ENCODE results near the gene HK3. TPM values are rescaled to one million over a fixed set of nuclear protein-coding genes. Genes with fewer than 3 reads are reported as not detected.

Gene HK3
- polyA plus RNA-seq, 1 donor from 2014 or later: 7.8 TPM

- no peak overlapping the region for H3K9ac ChIP-seq (ENCODE audit: low read length)
- H3F3A ChIP-seq (ENCODE audit: insufficient read depth, low read length, poor library complexity, severe bottlenecking): no peaks in the 10 kb centered on the region
- no peaks in the 10 kb centered on the region for H4K20me1 ChIP-seq (ENCODE audit: insufficient read depth)
- no peaks in the 10 kb centered on the region for H3K79me2 ChIP-seq (replicated peaks; ENCODE audit: insufficient read depth, low read length)
- no peak overlapping the region for H3K4me2 ChIP-seq (ENCODE audit: low read length)
- no peak overlapping the region for H2AFZ ChIP-seq (ENCODE audit: low read depth, low read length)
- no peak overlapping the region for H3K27ac ChIP-seq (ENCODE audit: low read length)
- no peaks in the 10 kb centered on the region for H3K9me2 ChIP-seq (ENCODE audit: insufficient read depth, low read length)
- H3K4me3 ChIP-seq (ENCODE audit: low read length): no peak overlapping the region
- TF ChIP-seq MXI1 (conservative IDR thresholded peaks at IDR 0.05; ENCODE audit: poor library complexity, severe bottlenecking) (no peak), POLR2AphosphoS5 (IDR thresholded peaks at IDR 0.05) (no peak), TAF1 (IDR thresholded peaks at IDR 0.05; ENCODE audit: low read depth) (no peak), REST (IDR thresholded peaks at IDR 0.05; ENCODE audit: borderline replicate concordance) (no peak), EP300 (conservative IDR thresholded peaks at IDR 0.05; ENCODE audit: poor library complexity, severe bottlenecking) (no peak), SMC3 (conservative IDR thresholded peaks at IDR 0.05; ENCODE audit: poor library complexity) (no peak), RAD21 (conservative IDR thresholded peaks at IDR 0.05) (no peak), EZH2 (IDR thresholded peaks at IDR 0.05; ENCODE audit: borderline replicate concordance, insufficient read depth, low read length, poor library complexity, severe bottlenecking) (no peak)
- TF ChIP-seq, protein P1, sequence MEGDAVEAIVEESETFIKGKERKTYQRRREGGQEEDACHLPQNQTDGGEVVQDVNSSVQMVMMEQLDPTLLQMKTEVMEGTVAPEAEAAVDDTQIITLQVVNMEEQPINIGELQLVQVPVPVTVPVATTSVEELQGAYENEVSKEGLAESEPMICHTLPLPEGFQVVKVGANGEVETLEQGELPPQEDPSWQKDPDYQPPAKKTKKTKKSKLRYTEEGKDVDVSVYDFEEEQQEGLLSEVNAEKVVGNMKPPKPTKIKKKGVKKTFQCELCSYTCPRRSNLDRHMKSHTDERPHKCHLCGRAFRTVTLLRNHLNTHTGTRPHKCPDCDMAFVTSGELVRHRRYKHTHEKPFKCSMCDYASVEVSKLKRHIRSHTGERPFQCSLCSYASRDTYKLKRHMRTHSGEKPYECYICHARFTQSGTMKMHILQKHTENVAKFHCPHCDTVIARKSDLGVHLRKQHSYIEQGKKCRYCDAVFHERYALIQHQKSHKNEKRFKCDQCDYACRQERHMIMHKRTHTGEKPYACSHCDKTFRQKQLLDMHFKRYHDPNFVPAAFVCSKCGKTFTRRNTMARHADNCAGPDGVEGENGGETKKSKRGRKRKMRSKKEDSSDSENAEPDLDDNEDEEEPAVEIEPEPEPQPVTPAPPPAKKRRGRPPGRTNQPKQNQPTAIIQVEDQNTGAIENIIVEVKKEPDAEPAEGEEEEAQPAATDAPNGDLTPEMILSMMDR (IDR thresholded peaks at IDR 0.05; ENCODE audit: poor library complexity, severe bottlenecking): no peak
- H3K27me3 ChIP-seq (ENCODE audit: insufficient read depth, low read depth, low read length): no peaks in the 10 kb centered on the region
- H3K36me3 ChIP-seq (ENCODE audit: insufficient read depth, low read length): no peaks in the 10 kb centered on the region
- H3K9me3 ChIP-seq (ENCODE audit: low read length): no peaks in the 10 kb centered on the region
Measured at GRCh38 chr5:176943816-176944215, 44.7 kb upstream of the HK3 start.

GRCh38 chr5:176941951-176942350 lies 42.8 kb upstream of the HK3 start:
- Histone ChIP-seq H3K9ac (ENCODE audit: low read length) (no peak overlapping the region), H3F3A (ENCODE audit: insufficient read depth, low read length, poor library complexity, severe bottlenecking) (no peaks in the 10 kb centered on the region), H3K9me3 (ENCODE audit: low read length) (no peaks in the 10 kb centered on the region), H3K9me2 (ENCODE audit: insufficient read depth, low read length) (no peaks in the 10 kb centered on the region), H3K79me2 (replicated peaks; ENCODE audit: insufficient read depth, low read length) (no peaks in the 10 kb centered on the region), H3K36me3 (ENCODE audit: insufficient read depth, low read length) (no peaks in the 10 kb centered on the region), H3K27ac (ENCODE audit: low read length) (no peak overlapping the region), H4K20me1 (ENCODE audit: insufficient read depth) (no peaks in the 10 kb centered on the region), H3K27me3 (ENCODE audit: insufficient read depth, low read depth, low read length) (no peaks in the 10 kb centered on the region), H3K4me3 (ENCODE audit: low read length) (no peak overlapping the region), H2AFZ (ENCODE audit: low read depth, low read length) (no peak overlapping the region), H3K4me2 (ENCODE audit: low read length) (no peak overlapping the region)
- no peak for TF ChIP-seq EZH2 (IDR thresholded peaks at IDR 0.05; ENCODE audit: borderline replicate concordance, insufficient read depth, low read length, poor library complexity, severe bottlenecking)
- no peak for TF ChIP-seq EP300 (conservative IDR thresholded peaks at IDR 0.05; ENCODE audit: poor library complexity, severe bottlenecking)
- no peak for TF ChIP-seq POLR2AphosphoS5 (IDR thresholded peaks at IDR 0.05)

DNA sequence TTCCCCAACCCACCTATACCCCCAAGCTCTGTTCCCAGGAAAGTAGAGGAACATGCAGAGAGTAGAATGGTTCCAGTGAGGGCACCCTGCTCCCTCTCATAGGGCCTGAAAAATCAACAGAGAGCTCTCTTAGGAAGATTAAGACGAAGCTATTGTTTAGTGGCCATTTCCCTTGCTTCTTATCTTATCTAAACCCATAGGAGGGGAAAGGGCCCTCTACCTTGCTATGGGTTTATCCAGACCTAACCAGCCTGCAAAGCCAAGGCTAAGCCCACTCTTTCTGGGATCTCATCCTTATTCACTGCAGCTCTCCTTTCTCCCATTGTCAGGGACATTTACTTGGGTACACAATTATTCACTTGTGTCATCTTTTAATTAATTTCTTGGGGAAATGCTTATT lies 39.3 kb upstream of the HK3 start:
- Histone ChIP-seq H3K27ac (ENCODE audit: low read length) (no peak overlapping the region), H3K4me3 (ENCODE audit: low read length) (no peak overlapping the region), H3K79me2 (replicated peaks; ENCODE audit: insufficient read depth, low read length) (no peaks in the 10 kb centered on the region), H4K20me1 (ENCODE audit: insufficient read depth) (no peaks in the 10 kb centered on the region), H2AFZ (ENCODE audit: low read depth, low read length) (no peak overlapping the region), H3K4me2 (ENCODE audit: low read length) (no peak overlapping the region), H3K27me3 (ENCODE audit: insufficient read depth, low read depth, low read length) (no peaks in the 10 kb centered on the region), H3F3A (ENCODE audit: insufficient read depth, low read length, poor library complexity, severe bottlenecking) (no peaks in the 10 kb centered on the region), H3K9ac (ENCODE audit: low read length) (no peak overlapping the region), H3K9me3 (ENCODE audit: low read length) (no peaks in the 10 kb centered on the region), H3K9me2 (ENCODE audit: insufficient read depth, low read length) (no peaks in the 10 kb centered on the region), H3K36me3 (ENCODE audit: insufficient read depth, low read length) (no peaks in the 10 kb centered on the region)
- TF ChIP-seq EP300 (conservative IDR thresholded peaks at IDR 0.05; ENCODE audit: poor library complexity, severe bottlenecking): no peak
- no peak for TF ChIP-seq SMC3 (conservative IDR thresholded peaks at IDR 0.05; ENCODE audit: poor library complexity)
- TF ChIP-seq, protein P1 (IDR thresholded peaks at IDR 0.05; ENCODE audit: poor library complexity, severe bottlenecking): no peak
- no peak for TF ChIP-seq POLR2AphosphoS5 (IDR thresholded peaks at IDR 0.05)
- TF ChIP-seq EZH2 (IDR thresholded peaks at IDR 0.05; ENCODE audit: borderline replicate concordance, insufficient read depth, low read length, poor library complexity, severe bottlenecking): no peak
- no peak for TF ChIP-seq TAF1 (IDR thresholded peaks at IDR 0.05; ENCODE audit: low read depth)
- no peak for TF ChIP-seq MXI1 (conservative IDR thresholded peaks at IDR 0.05; ENCODE audit: poor library complexity, severe bottlenecking)
- TF ChIP-seq REST (IDR thresholded peaks at IDR 0.05; ENCODE audit: borderline replicate concordance): no peak
- TF ChIP-seq RAD21 (conservative IDR thresholded peaks at IDR 0.05): no peak

Data from neural cell (in vitro differentiated cells).